Hepatocyte (in vitro differentiated cells): ENCODE measurements around the gene EPB41L1. TPM values are rescaled to one million over a fixed set of nuclear protein-coding genes. Genes with fewer than 3 reads are reported as not detected.

Experiments
- DNase-seq: peaks from one replicate; pipeline ENCODE4 v3.0.0-alpha.2; 2016; ENCODE audit warnings: low spot score
- H2AFZ ChIP-seq: fragments of 200-600 bp; sonication (generic); 2 replicates; pipeline ENCODE4 v1.6.0; 2016; ENCODE audit warnings: antibody characterized with exemption, mild to moderate bottlenecking
- H3K27ac ChIP-seq: fragments of 200-600 bp; sonication (generic); 2 replicates; pipeline ENCODE4 v1.5.1; 2016; ENCODE audit warnings: mild to moderate bottlenecking
- H3K27me3 ChIP-seq: fragments of 200-600 bp; sonication (generic); 2 replicates; pipeline ENCODE4 v1.6.1; 2016
- H3K36me3 ChIP-seq: fragments of 200-600 bp; sonication (generic); replicated peaks from 2 replicates; pipeline ENCODE4 v1.5.1; 2016; ENCODE audit warnings: low read depth; ENCODE audit not compliant: insufficient read depth
- H3K4me1 ChIP-seq: fragments of 200-600 bp; sonication (generic); 2 replicates; pipeline ENCODE4 v1.5.1; 2016; ENCODE audit warnings: mild to moderate bottlenecking, moderate library complexity; ENCODE audit not compliant: insufficient read depth
- H3K4me2 ChIP-seq: fragments of 200-600 bp; sonication (generic); 2 replicates; pipeline ENCODE4 v1.6.0; 2016
- H3K4me3 ChIP-seq: fragments of 200-600 bp; sonication (generic); 2 replicates; pipeline ENCODE4 v1.5.1; 2016; ENCODE audit warnings: mild to moderate bottlenecking
- H3K79me2 ChIP-seq: fragments of 200-600 bp; sonication (generic); 2 replicates; pipeline ENCODE4 v1.6.0; 2017; ENCODE audit warnings: mild to moderate bottlenecking
- H3K9me2 ChIP-seq: fragments of 200-600 bp; sonication (generic); replicated peaks from 2 replicates; pipeline ENCODE4 v1.6.0; 2017; ENCODE audit warnings: mild to moderate bottlenecking; ENCODE audit not compliant: insufficient read depth
- H3K9me3 ChIP-seq: fragments of 200-600 bp; sonication (generic); 2 replicates; pipeline ENCODE4 v1.5.1; 2016; ENCODE audit warnings: low read depth, mild to moderate bottlenecking
- H4K20me1 ChIP-seq: fragments of 200-600 bp; sonication (generic); 2 replicates; pipeline ENCODE4 v1.6.0; 2016; ENCODE audit warnings: mild to moderate bottlenecking; ENCODE audit not compliant: insufficient read depth, poor library complexity, severe bottlenecking
- EZH2 ChIP-seq: fragments of 200-600 bp; sonication (generic); IDR thresholded peaks from 2 replicates; pipeline ENCODE4 v1.6.1; 2016; ENCODE audit warnings: antibody characterized with exemption, mild to moderate bottlenecking, borderline replicate concordance
- EZH2phosphoT487 ChIP-seq: fragments of 200-600 bp; sonication (generic); IDR thresholded peaks from one replicate; pipeline ENCODE4 v1.6.1; 2018; ENCODE audit warnings: antibody characterized with exemption, mild to moderate bottlenecking, low read depth, moderate library complexity; ENCODE audit not compliant: unreplicated experiment, severe bottlenecking
- WGBS: methylation state at CpG from one replicate; pipeline ENCODE4 v1.1.6; 2016; ENCODE audit warnings: low lambda C conversion rate; ENCODE audit errors: missing lambda C conversion rate; 5-methylcytosine and 5-hydroxymethylcytosine counted together
- polyA plus RNA-seq: library from polyadenylated mRNA; unstranded; fragments of >200 nt; fragmentation: Nextera tagmentation; extraction: Ambion mirVana; gene quantifications from 2 replicates; pipeline ENCODE4 v1.2.1, GENCODE V29; 2016
- total RNA-seq: library from RNA; depleted of rRNA; stranded (reverse); fragments of >200 nt; gene quantifications from 2 replicates; pipeline ENCODE4 v1.2.3, GENCODE V29; 2014
- TF ChIP-seq, protein P1 (sequence below): fragments of 200-600 bp; sonication (generic); IDR thresholded peaks from 2 replicates; pipeline ENCODE4 v1.5.1; 2016; ENCODE audit warnings: antibody characterized with exemption, mild to moderate bottlenecking; ENCODE audit not compliant: poor library complexity

Gene EPB41L1
- total and polyA plus RNA-seq, 2 experiments from 2014 or later: 25.2 to 36.4 TPM

DNA sequence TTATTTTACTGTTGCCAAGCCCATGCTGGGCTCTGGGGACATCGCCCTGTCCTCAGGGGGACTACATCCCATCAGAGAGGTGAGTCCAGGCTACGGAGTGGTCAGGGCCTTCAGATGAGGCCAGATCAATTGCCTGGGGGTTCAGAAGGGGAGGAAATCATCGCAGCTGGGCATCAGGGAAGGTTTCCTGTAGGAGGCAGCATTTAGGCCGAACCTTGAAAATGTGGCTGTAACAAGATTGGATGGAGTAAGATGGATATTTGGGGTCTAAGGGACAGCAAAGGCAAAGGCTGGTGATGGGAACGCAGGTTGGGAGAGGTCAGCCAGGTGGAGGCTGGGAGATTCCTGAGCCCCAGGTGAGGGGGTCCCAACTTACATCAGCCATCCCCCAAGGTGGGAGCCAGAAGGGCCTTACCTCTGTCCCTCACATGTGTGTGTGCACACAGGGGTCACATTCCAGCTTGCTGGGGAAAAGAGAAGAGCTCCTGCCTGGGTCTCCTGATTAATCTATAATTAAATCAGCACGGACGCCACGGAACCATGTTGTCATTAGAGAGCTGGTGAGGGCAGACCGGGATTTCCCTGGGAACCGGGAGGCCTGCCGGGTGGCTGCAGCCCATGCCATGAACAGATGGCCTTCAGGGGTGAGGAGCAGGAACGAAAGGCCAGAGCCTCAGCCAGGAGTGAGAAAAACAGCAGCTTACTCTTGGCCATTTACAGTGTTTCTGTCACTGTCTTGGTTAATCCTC is 121.1 kb downstream of the EPB41L1 start:
- TF ChIP-seq EZH2phosphoT487: no peak
- TF ChIP-seq, protein P1, sequence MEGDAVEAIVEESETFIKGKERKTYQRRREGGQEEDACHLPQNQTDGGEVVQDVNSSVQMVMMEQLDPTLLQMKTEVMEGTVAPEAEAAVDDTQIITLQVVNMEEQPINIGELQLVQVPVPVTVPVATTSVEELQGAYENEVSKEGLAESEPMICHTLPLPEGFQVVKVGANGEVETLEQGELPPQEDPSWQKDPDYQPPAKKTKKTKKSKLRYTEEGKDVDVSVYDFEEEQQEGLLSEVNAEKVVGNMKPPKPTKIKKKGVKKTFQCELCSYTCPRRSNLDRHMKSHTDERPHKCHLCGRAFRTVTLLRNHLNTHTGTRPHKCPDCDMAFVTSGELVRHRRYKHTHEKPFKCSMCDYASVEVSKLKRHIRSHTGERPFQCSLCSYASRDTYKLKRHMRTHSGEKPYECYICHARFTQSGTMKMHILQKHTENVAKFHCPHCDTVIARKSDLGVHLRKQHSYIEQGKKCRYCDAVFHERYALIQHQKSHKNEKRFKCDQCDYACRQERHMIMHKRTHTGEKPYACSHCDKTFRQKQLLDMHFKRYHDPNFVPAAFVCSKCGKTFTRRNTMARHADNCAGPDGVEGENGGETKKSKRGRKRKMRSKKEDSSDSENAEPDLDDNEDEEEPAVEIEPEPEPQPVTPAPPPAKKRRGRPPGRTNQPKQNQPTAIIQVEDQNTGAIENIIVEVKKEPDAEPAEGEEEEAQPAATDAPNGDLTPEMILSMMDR: no peak
- TF ChIP-seq EZH2: no peak
- no peaks in the 10 kb centered on the region for H4K20me1 ChIP-seq
- H3K4me3 ChIP-seq: no peak overlapping the region
- H3K4me2 ChIP-seq: no peak overlapping the region
- WGBS: 83% methylated on average over 12 of the region's 12 CpGs
- H3K27me3 ChIP-seq: no peaks in the 10 kb centered on the region
- DNase-seq: no peak
- no peaks in the 10 kb centered on the region for H3K9me2 ChIP-seq
- H3K4me1 ChIP-seq: no peaks in the 10 kb centered on the region
- H2AFZ ChIP-seq: no peak overlapping the region
- no peak overlapping the region for H3K27ac ChIP-seq
- no peaks in the 10 kb centered on the region for H3K9me3 ChIP-seq
- no peaks in the 10 kb centered on the region for H3K36me3 ChIP-seq
- no peaks in the 10 kb centered on the region for H3K79me2 ChIP-seq

DNA sequence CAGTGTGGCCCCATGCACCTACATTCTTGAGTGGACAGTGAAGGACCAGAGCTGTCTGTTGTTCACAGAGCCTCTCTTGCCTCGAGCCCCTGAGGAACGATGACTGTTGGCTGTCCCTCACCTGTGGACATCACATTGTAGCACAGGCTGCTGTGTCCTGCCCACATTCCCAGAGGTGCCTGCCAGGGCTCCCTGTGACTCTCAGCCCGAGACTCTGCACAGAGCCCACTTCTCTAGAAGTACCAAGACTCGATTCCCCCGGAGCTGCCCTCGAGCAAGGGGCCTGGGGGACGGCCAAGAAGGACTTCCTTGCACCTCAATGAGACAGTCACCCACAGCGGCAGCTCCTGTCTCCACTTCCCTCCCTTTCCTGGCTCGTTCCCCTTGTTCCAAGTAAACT is 123.0 kb downstream of the EPB41L1 start:
- Histone ChIP-seq H3K79me2 (no peaks in the 10 kb centered on the region), H3K4me2 (no peak overlapping the region), H3K27me3 (no peaks in the 10 kb centered on the region), H3K9me3 (no peaks in the 10 kb centered on the region), H3K9me2 (no peaks in the 10 kb centered on the region), H3K36me3 (no peaks in the 10 kb centered on the region), H3K4me3 (no peak overlapping the region), H3K4me1 (no peaks in the 10 kb centered on the region), H3K27ac (no peak overlapping the region), H4K20me1 (no peaks in the 10 kb centered on the region), H2AFZ (no peak overlapping the region)
- WGBS: 75% methylated on average over 9 of the region's 9 CpGs
- no peak for DNase-seq
- no peak for TF ChIP-seq EZH2
- TF ChIP-seq, protein P1: no peak
- no peak for TF ChIP-seq EZH2phosphoT487

DNA sequence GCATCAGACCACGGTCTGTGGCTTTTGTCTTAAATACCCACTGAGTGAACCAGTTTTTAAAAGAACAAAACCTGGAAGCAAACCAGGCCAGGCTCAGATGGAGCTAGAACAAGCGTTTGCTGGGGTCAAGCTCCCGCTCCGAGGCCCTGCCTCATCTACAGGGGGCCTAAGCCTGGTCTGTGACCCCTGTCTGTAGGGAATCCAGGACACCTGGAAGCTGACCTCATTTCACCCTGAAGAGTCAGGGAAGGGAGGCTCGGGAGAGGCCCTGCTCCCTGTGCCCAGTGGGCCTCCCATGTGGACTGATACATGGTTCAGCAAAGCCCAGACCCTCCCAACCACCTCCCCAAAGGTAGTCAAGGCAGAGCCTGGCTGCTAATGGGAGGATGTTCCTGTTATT is 124.8 kb downstream of the EPB41L1 start:
- TF ChIP-seq EZH2phosphoT487 (no peak), EZH2 (no peak)
- TF ChIP-seq, protein P1: no peak
- Histone ChIP-seq H4K20me1 (no peaks in the 10 kb centered on the region), H3K9me2 (no peaks in the 10 kb centered on the region), H3K27me3 (no peaks in the 10 kb centered on the region), H3K4me2 (no peak overlapping the region), H3K4me3 (no peak overlapping the region), H3K79me2 (no peaks in the 10 kb centered on the region), H3K4me1 (no peaks in the 10 kb centered on the region), H3K27ac (no peak overlapping the region), H3K36me3 (no peaks in the 10 kb centered on the region), H3K9me3 (no peaks in the 10 kb centered on the region), H2AFZ (no peak overlapping the region)
- no peak for DNase-seq
- WGBS: 85% methylated on average over 5 of the region's 5 CpGs
